Right lobe of liver (tissue), 6 donors: ENCODE measurements around the gene EML6. TPM values are rescaled to one million over a fixed set of nuclear protein-coding genes. Genes with fewer than 3 reads are reported as not detected.

Experiments used
- ATAC-seq, 4 donors: fragments of 200-7000 bp; cut with Tn5 transposase; one replicate each; pipeline ENCODE4 v1.9.1; 2020; ENCODE audit warnings: mild to moderate bottlenecking in 4 of 4, moderate library complexity in 4 of 4
- DNase-seq, 3 donors: peaks; one replicate each; pipeline ENCODE4 v3.0.0-alpha.2; 2020
- H3K27ac ChIP-seq, 3 donors: fragments of 200-600 bp; one replicate each; pipeline ENCODE4 v1.8.0; 2022
- H3K27me3 ChIP-seq, 2 donors: fragments of 200-600 bp; one replicate each; pipeline ENCODE4 v1.8.0; 2022
- H3K36me3 ChIP-seq, 4 donors: fragments of 200-600 bp; sonication (generic) in 1 of 4; one replicate each; pipeline versions ENCODE4 v1.5.1 to v1.8.0; 2017 to 2022; ENCODE audit warnings: control low read depth in 1 of 4
- H3K4me1 ChIP-seq, 4 donors: fragments of 200-600 bp; sonication (generic) in 1 of 4; one replicate each; pipeline versions ENCODE4 v1.5.1 to v1.8.0; 2017 to 2022; ENCODE audit warnings: control low read depth in 1 of 4
- H3K4me3 ChIP-seq, 3 donors: fragments of 200-600 bp; one replicate each; pipeline ENCODE4 v1.8.0; 2022
- H3K9me3 ChIP-seq, 4 donors: fragments of 200-600 bp; sonication (generic) in 1 of 4; one replicate each; pipeline versions ENCODE4 v1.5.1 to v1.8.0; 2017 to 2022; ENCODE audit warnings: control low read depth in 1 of 4
- CTCF ChIP-seq, 4 donors: fragments of 200-600 bp in 3 of 4; fragments of 450-650 bp in 1 of 4; IDR thresholded peaks; one replicate each; pipeline versions ENCODE4 v1.5.1 to v1.8.0; 2016 to 2022; ENCODE audit warnings: antibody characterized with exemption in 4 of 4, mild to moderate bottlenecking in 2 of 4
- POLR2A ChIP-seq: fragments of 450-650 bp; IDR thresholded peaks from one replicate; pipeline ENCODE4 v1.6.1; 2017; ENCODE audit warnings: antibody characterized with exemption, mild to moderate bottlenecking
- WGBS: methylation state at CpG from one replicate; pipeline ENCODE4 v1.1.6; 2018; ENCODE audit warnings: low coverage, low lambda C conversion rate; ENCODE audit not compliant: insufficient coverage; ENCODE audit errors: missing lambda C conversion rate; 5-methylcytosine and 5-hydroxymethylcytosine counted together
- intact Hi-C, 2 donors: fragments of 100-400 bp; cut with DNase I; formaldehyde crosslinking; loops; one replicate each; pipeline versions ENCODE4 v1.11.2 to v1.14.1; 2022
- total RNA-seq, 6 experiments: library from RNA; depleted of rRNA in 2 of 6; stranded (reverse); fragments of >200 nt in 2 of 6; fragmentation: NEBNext Ultra II Directional in 3 of 6; extraction: Animal tissue kit (Norgen Biotek cat#: 25700) in 3 of 6; gene quantifications; one replicate each; pipeline versions ENCODE4 v1.1.0 to v1.2.4, GENCODE V29; 2016 to 2023
- donor health status: DM: no; HTN: yes; CAD: no.
- donor health status: DM: no; HTN: no; CAD: no.
- donor health status: DM: no; HTN: no; CAD: no.
- donor health status: DM: no; HTN: yes; CAD: no.
- donor health status: DM: no; HTN: yes; CAD: no.

Gene EML6
- total RNA-seq, 6 experiments from 2014 or later, result 0.82 to 2.5 (median 1.5) TPM

GRCh38 chr2:54773233-54773632 is 49.8 kb downstream of the EML6 start:
- Histone ChIP-seq H3K9me3 (no peaks in the 10 kb centered on the region), H3K4me3 (no peak overlapping the region), H3K36me3 (no peaks in the 10 kb centered on the region), H3K27me3 (no peaks in the 10 kb centered on the region), H3K4me1 (no peaks in the 10 kb centered on the region), H3K27ac (no peak overlapping the region)
- TF ChIP-seq POLR2A, result no peak
- no peak for TF ChIP-seq CTCF (IDR thresholded peaks at IDR 0.05)
- DNase-seq (no peak), ATAC-seq (no peak)
- intact Hi-C loops, result no loop called here
- 63% methylated on average over 1 of the region's 3 CpGs for WGBS

- no peak overlapping the region for H3K27ac ChIP-seq
- no peaks in the 10 kb centered on the region for H3K4me1 ChIP-seq
- no peaks in the 10 kb centered on the region for H3K9me3 ChIP-seq
- no peaks in the 10 kb centered on the region for H3K36me3 ChIP-seq
- 85% methylated on average over 2 of the region's 2 CpGs for WGBS
- intact Hi-C loops, result no loop called here
- ATAC-seq, result no peak
- no peak for DNase-seq
- no peak overlapping the region for H3K4me3 ChIP-seq
- no peaks in the 10 kb centered on the region for H3K27me3 ChIP-seq
- TF ChIP-seq POLR2A, result no peak
Measured at GRCh38 chr2:54773838-54774237, 50.4 kb downstream of the EML6 start.

GRCh38 chr2:54775710-54776109 is 52.2 kb downstream of the EML6 start:
- intact Hi-C loops, result no loop called here
- Histone ChIP-seq H3K4me1 (no peaks in the 10 kb centered on the region), H3K9me3 (no peaks in the 10 kb centered on the region), H3K27me3 (no peaks in the 10 kb centered on the region), H3K27ac (no peak overlapping the region), H3K4me3 (no peak overlapping the region), H3K36me3 (no peaks in the 10 kb centered on the region)
- ATAC-seq (no peak), DNase-seq (no peak)
- TF ChIP-seq POLR2A (no peak), CTCF (IDR thresholded peaks at IDR 0.05) (no peak)

- Histone ChIP-seq H3K4me3 (no peak overlapping the region), H3K27me3 (no peaks in the 10 kb centered on the region), H3K36me3 (no peaks in the 10 kb centered on the region), H3K27ac (no peak overlapping the region), H3K4me1 (no peaks in the 10 kb centered on the region), H3K9me3 (no peaks in the 10 kb centered on the region)
- no peak for TF ChIP-seq POLR2A
- no peak for TF ChIP-seq CTCF (IDR thresholded peaks at IDR 0.05)
- DNase-seq (no peak), ATAC-seq (no peak)
- intact Hi-C loops, result no loop called here
- 62% methylated on average over 2 of the region's 2 CpGs for WGBS
Measured at GRCh38 chr2:54776494-54776893, 53.0 kb downstream of the EML6 start.

- no peak overlapping the region for H3K27ac ChIP-seq
- TF ChIP-seq CTCF (IDR thresholded peaks at IDR 0.05) (no peak), POLR2A (no peak)
- 82% methylated on average over 3 of the region's 3 CpGs for WGBS
- ATAC-seq (no peak), DNase-seq (no peak)
- H3K4me1 ChIP-seq, result no peaks in the 10 kb centered on the region
- H3K27me3 ChIP-seq, result no peaks in the 10 kb centered on the region
- H3K36me3 ChIP-seq, result no peaks in the 10 kb centered on the region
- intact Hi-C loops, result no loop called here
- H3K9me3 ChIP-seq, result no peaks in the 10 kb centered on the region
- no peak overlapping the region for H3K4me3 ChIP-seq
Measured at GRCh38 chr2:54783349-54783748, 59.9 kb downstream of the EML6 start.
